SK-N-SH treated with all-trans-retinoic acid at 6 μM for 48 hours (cell line): Measurements from ENCODE around the gene NFS1.

Source experiments
- ARNTL ChIP-seq: fragments of 450-650 bp; formaldehyde crosslinking; IDR thresholded peaks from 2 replicates; pipeline ENCODE4 v1.5.0; 2020; ENCODE audit warnings: low read depth, mild to moderate bottlenecking, moderate library complexity, borderline replicate concordance
- CSDC2 ChIP-seq: fragments of 250-450 bp; sonication (Bioruptor Pico); IDR thresholded peaks from 2 replicates; pipeline ENCODE4 v1.5.0; 2020; ENCODE audit warnings: mild to moderate bottlenecking, moderate library complexity
- ISL1 ChIP-seq: fragments of 250-450 bp; sonication (Bioruptor Pico); IDR thresholded peaks from 2 replicates; pipeline ENCODE4 v2.1.2; 2022; ENCODE audit warnings: mild to moderate bottlenecking, moderate library complexity
- RARB ChIP-seq: fragments of 250-450 bp; sonication (Bioruptor Pico); IDR thresholded peaks from 2 replicates; pipeline ENCODE4 v1.8.0; 2021; ENCODE audit warnings: mild to moderate bottlenecking, moderate library complexity
- SNAI2 ChIP-seq: fragments of 250-450 bp; sonication (Bioruptor Pico); IDR thresholded peaks from 2 replicates; pipeline ENCODE4 v1.5.0; 2020; ENCODE audit warnings: mild to moderate bottlenecking, moderate library complexity
- ZC3H10 ChIP-seq: fragments of 250-450 bp; sonication (Bioruptor Pico); IDR thresholded peaks from 2 replicates; pipeline ENCODE4 v1.5.1; 2021; ENCODE audit warnings: mild to moderate bottlenecking, moderate library complexity
- ZFP3 ChIP-seq: fragments of 250-450 bp; sonication (Bioruptor Pico); IDR thresholded peaks from 2 replicates; pipeline ENCODE4 v1.5.0; 2020; ENCODE audit warnings: mild to moderate bottlenecking, moderate library complexity
- ZFP30 ChIP-seq: fragments of 450-650 bp; formaldehyde crosslinking; IDR thresholded peaks from 2 replicates; pipeline ENCODE4 v1.5.0; 2022; ENCODE audit warnings: mild to moderate bottlenecking, moderate library complexity
- TF ChIP-seq, protein P1 (sequence below): fragments of 250-450 bp; sonication (Bioruptor Pico); IDR thresholded peaks from 2 replicates; pipeline ENCODE4 v1.8.0; 2020; ENCODE audit warnings: mild to moderate bottlenecking, moderate library complexity, borderline replicate concordance
- TF ChIP-seq, protein P2 (sequence below): fragments of 250-450 bp; sonication (Bioruptor Pico); IDR thresholded peaks from 2 replicates; pipeline ENCODE4 v1.5.1; 2020; ENCODE audit warnings: low read depth, mild to moderate bottlenecking, moderate library complexity
- TF ChIP-seq, protein P3 (sequence below): fragments of 250-450 bp; sonication (Bioruptor Pico); IDR thresholded peaks from 2 replicates; pipeline ENCODE4 v1.5.0; 2020; ENCODE audit warnings: mild to moderate bottlenecking, moderate library complexity

DNA sequence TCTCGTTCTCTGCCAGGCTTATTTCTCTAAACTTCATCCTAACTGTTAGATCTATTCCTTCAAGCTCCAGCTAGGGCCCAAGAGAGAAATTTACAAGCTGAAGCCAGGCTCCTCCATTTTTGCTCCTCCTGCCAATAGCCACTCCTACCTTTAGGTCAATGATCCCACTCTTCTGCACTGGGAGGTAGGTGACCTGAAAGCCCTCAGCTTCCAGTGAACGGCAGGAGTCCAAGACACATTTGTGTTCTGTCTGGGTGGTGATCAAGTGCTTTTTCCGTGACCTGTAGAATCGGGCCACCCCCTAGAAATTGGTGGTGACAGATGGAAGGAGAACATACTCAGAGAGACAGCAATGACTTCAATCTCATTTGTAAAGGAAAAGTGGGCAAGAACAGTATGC, 8.9 kb downstream of the NFS1 start:
- TF ChIP-seq SNAI2 (no peak), ZC3H10 (CRISPR knock-in tag) (no peak), ZFP3 (CRISPR knock-in tag) (no peak), ARNTL (CRISPR knock-in tag) (no peak), ISL1 (CRISPR knock-in tag) (no peak), ZFP30 (CRISPR knock-in tag) (no peak), RARB (CRISPR knock-in tag) (no peak), CSDC2 (no peak)
- TF ChIP-seq, protein P1, sequence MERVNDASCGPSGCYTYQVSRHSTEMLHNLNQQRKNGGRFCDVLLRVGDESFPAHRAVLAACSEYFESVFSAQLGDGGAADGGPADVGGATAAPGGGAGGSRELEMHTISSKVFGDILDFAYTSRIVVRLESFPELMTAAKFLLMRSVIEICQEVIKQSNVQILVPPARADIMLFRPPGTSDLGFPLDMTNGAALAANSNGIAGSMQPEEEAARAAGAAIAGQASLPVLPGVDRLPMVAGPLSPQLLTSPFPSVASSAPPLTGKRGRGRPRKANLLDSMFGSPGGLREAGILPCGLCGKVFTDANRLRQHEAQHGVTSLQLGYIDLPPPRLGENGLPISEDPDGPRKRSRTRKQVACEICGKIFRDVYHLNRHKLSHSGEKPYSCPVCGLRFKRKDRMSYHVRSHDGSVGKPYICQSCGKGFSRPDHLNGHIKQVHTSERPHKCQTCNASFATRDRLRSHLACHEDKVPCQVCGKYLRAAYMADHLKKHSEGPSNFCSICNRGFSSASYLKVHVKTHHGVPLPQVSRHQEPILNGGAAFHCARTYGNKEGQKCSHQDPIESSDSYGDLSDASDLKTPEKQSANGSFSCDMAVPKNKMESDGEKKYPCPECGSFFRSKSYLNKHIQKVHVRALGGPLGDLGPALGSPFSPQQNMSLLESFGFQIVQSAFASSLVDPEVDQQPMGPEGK (CRISPR knock-in tag) = no peak
- TF ChIP-seq, protein P2, sequence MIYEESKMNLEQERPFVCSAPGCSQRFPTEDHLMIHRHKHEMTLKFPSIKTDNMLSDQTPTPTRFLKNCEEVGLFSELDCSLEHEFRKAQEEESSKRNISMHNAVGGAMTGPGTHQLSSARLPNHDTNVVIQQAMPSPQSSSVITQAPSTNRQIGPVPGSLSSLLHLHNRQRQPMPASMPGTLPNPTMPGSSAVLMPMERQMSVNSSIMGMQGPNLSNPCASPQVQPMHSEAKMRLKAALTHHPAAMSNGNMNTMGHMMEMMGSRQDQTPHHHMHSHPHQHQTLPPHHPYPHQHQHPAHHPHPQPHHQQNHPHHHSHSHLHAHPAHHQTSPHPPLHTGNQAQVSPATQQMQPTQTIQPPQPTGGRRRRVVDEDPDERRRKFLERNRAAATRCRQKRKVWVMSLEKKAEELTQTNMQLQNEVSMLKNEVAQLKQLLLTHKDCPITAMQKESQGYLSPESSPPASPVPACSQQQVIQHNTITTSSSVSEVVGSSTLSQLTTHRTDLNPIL = no peak
- TF ChIP-seq, protein P3, sequence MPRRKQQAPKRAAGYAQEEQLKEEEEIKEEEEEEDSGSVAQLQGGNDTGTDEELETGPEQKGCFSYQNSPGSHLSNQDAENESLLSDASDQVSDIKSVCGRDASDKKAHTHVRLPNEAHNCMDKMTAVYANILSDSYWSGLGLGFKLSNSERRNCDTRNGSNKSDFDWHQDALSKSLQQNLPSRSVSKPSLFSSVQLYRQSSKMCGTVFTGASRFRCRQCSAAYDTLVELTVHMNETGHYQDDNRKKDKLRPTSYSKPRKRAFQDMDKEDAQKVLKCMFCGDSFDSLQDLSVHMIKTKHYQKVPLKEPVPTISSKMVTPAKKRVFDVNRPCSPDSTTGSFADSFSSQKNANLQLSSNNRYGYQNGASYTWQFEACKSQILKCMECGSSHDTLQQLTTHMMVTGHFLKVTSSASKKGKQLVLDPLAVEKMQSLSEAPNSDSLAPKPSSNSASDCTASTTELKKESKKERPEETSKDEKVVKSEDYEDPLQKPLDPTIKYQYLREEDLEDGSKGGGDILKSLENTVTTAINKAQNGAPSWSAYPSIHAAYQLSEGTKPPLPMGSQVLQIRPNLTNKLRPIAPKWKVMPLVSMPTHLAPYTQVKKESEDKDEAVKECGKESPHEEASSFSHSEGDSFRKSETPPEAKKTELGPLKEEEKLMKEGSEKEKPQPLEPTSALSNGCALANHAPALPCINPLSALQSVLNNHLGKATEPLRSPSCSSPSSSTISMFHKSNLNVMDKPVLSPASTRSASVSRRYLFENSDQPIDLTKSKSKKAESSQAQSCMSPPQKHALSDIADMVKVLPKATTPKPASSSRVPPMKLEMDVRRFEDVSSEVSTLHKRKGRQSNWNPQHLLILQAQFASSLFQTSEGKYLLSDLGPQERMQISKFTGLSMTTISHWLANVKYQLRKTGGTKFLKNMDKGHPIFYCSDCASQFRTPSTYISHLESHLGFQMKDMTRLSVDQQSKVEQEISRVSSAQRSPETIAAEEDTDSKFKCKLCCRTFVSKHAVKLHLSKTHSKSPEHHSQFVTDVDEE (CRISPR knock-in tag) = no peak
